HL-60/S4 treated with phorbol 12-myristate 13-acetate at 8.2 ng/mL for 4 days and 3 days (cell line): ENCODE measurements around the gene GNPDA1.

Source experiments
- in situ Hi-C: fragments of 300-500 bp; cut with MboI; formaldehyde crosslinking; loops from 2 replicates; pipeline ENCODE4 v1.15.0; 2022; ENCODE audit warnings: low sequenced_read_pairs

Gene GNPDA1

GRCh38 chr5:141960449-141961323 lies 52.1 kb downstream of the GNPDA1 start:
- in situ Hi-C loops, result loop anchor here (25.0 kb wide), 1 partner anchor 273 kb away; the partner anchor contains the start of gene ARAP3

GRCh38 chr5:141960018-141960417 lies 52.8 kb downstream of the GNPDA1 start:
- in situ Hi-C loops, result loop anchor here (25.0 kb wide), 1 partner anchor 273 kb away; the partner anchor contains the start of gene ARAP3

- in situ Hi-C loops, result loop anchor here (25.0 kb wide), 1 partner anchor 271 kb away; the partner anchor contains the start of gene ARAP3
Measured at GRCh38 chr5:141958546-141959172, 54.2 kb downstream of the GNPDA1 start.

DNA sequence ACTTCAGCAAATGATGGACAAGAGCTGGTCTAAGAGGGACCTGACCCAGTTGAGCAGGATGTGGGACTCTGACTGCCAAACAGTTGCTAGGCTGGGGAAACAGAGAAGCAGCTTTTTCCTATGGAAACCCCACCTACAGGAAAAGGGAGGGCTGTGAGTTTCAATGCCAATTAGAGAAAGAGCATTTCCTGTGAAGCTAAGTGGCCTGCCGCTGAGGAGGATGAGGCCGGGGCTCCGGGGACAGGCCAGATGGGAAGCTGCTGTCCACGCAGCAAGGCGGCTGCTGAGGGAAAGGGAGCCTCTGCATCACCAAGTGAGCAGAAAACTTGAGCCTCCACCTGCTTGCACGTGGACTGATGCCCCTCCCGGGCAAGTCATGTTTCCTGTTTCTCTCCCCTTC lies 54.7 kb downstream of the GNPDA1 start, which contains the start of gene PCDH12:
TSS of gene PCDH12 (minus strand) at position 90 of the 400 bp plus-strand sequence. CDS start 351 bp downstream, outside the sequence.
- in situ Hi-C loops, result loop anchor here (25.0 kb wide), 1 partner anchor 271 kb away; the partner anchor contains the start of gene ARAP3

DNA sequence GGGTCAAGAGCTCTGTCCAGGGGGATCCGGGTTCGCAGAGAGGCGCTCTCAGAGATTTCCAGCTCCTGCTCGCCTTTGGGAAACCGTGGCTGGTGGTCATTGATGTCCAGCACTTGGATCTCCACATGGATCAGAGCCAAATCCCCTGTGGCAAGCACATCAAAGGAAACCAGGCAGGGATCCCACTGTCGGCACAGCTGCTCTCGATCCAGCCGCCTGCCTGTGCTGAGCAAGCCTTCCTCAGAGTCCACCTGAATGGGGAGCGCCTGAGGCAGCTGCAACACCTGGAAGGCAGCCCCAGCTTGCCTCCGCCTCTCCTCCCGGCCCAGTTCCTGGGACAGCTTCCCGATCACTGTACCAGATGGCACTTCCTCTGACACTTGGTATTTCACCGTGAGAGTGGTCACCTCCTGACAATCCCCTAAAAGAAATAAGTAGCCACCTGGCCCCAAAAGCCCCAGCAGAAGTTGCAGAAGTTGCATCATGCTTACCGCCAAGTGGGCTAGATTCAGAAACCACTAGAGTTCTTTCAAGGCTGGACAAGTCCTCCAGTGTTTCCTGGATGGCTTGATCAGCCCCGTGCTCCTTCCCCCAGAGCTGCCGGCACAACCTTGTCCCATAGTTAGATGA lies 55.3 kb downstream of the GNPDA1 start:
- in situ Hi-C loops, result loop anchor here (25.0 kb wide), 1 partner anchor 270 kb away; the partner anchor contains the start of gene ARAP3

- in situ Hi-C loops, result loop anchor here (25.0 kb wide), 1 partner anchor 267 kb away; the partner anchor contains the start of gene ARAP3
Measured at GRCh38 chr5:141954194-141954593, 58.6 kb downstream of the GNPDA1 start.

- in situ Hi-C loops, result loop anchor here (25.0 kb wide), 1 partner anchor 265 kb away; the partner anchor contains the start of gene ARAP3
Measured at GRCh38 chr5:141952020-141952419, 60.8 kb downstream of the GNPDA1 start.

- in situ Hi-C loops, result loop anchor here (25.0 kb wide), 1 partner anchor 264 kb away; the partner anchor contains the start of gene ARAP3
Measured at GRCh38 chr5:141951332-141951781, 61.5 kb downstream of the GNPDA1 start.
